GM18951 (cell line): ENCODE data around the gene RPH3AL.
"Not testable (repeated sequence)": the region's sequence is repeated elsewhere in the genome, so short reads cannot be mapped to it uniquely, and the experiment has no call there.

Source experiments
- POLR2A ChIP-seq: IDR thresholded peaks from 4 replicates; pipeline ENCODE4 v1.6.1; 2011; ENCODE audit warnings: mild to moderate bottlenecking; ENCODE audit not compliant: insufficient read length, insufficient read depth; ENCODE audit errors: extremely low read depth
- in situ Hi-C: fragments of 300-500 bp; cut with MboI; formaldehyde crosslinking; loops from one replicate; pipeline ENCODE4 v1.12.0; 2022; ENCODE audit warnings: low sequenced_read_pairs, mixed read lengths, inconsistent platforms; ENCODE audit not compliant: unreplicated experiment

Gene RPH3AL

GRCh38 chr17:327296-327695 is 25.3 kb downstream of the RPH3AL start:
- in situ Hi-C loops: no loop called here
- TF ChIP-seq POLR2A: no peak

GRCh38 chr17:326010-326621 is 26.5 kb downstream of the RPH3AL start:
- in situ Hi-C loops: no loop called here
- TF ChIP-seq POLR2A: no peak

- TF ChIP-seq POLR2A: no peak
- in situ Hi-C loops: no loop called here
Measured at GRCh38 chr17:325270-326009, 27.2 kb downstream of the RPH3AL start.

- in situ Hi-C loops: no loop called here
- TF ChIP-seq POLR2A: no peak
Measured at GRCh38 chr17:323721-324571, 28.7 kb downstream of the RPH3AL start.

- TF ChIP-seq POLR2A: no peak
- in situ Hi-C loops: no loop called here
Measured at GRCh38 chr17:323181-323580, 29.4 kb downstream of the RPH3AL start.

- TF ChIP-seq POLR2A: no peak
- in situ Hi-C loops: no loop called here
Measured at GRCh38 chr17:322006-322780, 30.4 kb downstream of the RPH3AL start.

GRCh38 chr17:321386-321941 is 31.1 kb downstream of the RPH3AL start:
- in situ Hi-C loops: no loop called here
- no peak for TF ChIP-seq POLR2A

GRCh38 chr17:320809-321385 is 31.7 kb downstream of the RPH3AL start:
- TF ChIP-seq POLR2A: no peak
- in situ Hi-C loops: no loop called here

- no peak for TF ChIP-seq POLR2A
- in situ Hi-C loops: no loop called here
Measured at GRCh38 chr17:320139-320538, 32.5 kb downstream of the RPH3AL start.

GRCh38 chr17:319266-319665 is 33.3 kb downstream of the RPH3AL start:
- in situ Hi-C loops: no loop called here
- TF ChIP-seq POLR2A: no peak

GRCh38 chr17:317070-317469 is 35.5 kb downstream of the RPH3AL start:
- in situ Hi-C loops: not testable (repeated sequence)

GRCh38 chr17:315399-315798 is 37.2 kb downstream of the RPH3AL start:
- in situ Hi-C loops: not testable (repeated sequence)

GRCh38 chr17:314614-314944 is 38.0 kb downstream of the RPH3AL start:
- in situ Hi-C loops: not testable (repeated sequence)
